Hematopoietic multipotent progenitor cell (in vitro differentiated cells): ENCODE data around the gene BPHL. TPM values are rescaled to one million over a fixed set of nuclear protein-coding genes. Genes with fewer than 3 reads are reported as not detected.
"Not testable (repeated sequence)": the region's sequence is repeated elsewhere in the genome, so short reads cannot be mapped to it uniquely, and the experiment has no call there.

Source experiments
- DNase-seq, 3 donors: peaks; one replicate each; pipeline ENCODE4 v3.0.0-alpha.2; 2011 to 2015; ENCODE audit warnings: low read depth in 2 of 3, low spot score in 2 of 3
- total RNA-seq: library from RNA; depleted of rRNA; stranded (reverse); fragments of >200 nt; gene quantifications from one replicate; pipeline ENCODE4 v1.2.3, GENCODE V29; 2012

Gene BPHL
- total RNA-seq: 10.5 TPM

- DNase-seq: peak; percentile 95 to 99 (median 95)
Measured at GRCh38 chr6:3118353-3119039, at the start of gene BPHL. Gene BPHL, plus strand, starts transcription at chr6:3118711. Its CDS starts 30 bp downstream, at chr6:3118741.

DNA sequence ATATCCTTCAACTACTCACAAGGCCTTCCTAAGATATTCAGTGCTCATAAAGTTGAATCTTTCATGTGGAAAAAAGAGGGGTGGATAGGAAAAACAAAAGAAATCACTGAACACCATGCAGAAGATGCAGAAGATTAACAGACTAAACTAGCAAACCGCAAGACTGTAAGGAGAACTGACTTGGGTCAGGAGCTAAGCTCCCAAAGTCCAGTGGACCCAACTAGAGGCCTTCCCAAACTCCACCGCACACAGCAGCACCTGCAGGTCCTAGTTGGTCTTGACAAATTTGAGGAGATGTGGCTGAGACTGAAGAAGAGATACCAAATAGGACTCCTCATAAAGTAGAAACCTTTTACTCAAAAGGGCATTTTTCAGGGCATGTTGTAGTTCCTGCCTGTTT is 46.9 kb upstream of the BPHL start:
- no peak for DNase-seq

- no peak for DNase-seq
Measured at GRCh38 chr6:3072798-3073197, 45.7 kb upstream of the BPHL start.

DNA sequence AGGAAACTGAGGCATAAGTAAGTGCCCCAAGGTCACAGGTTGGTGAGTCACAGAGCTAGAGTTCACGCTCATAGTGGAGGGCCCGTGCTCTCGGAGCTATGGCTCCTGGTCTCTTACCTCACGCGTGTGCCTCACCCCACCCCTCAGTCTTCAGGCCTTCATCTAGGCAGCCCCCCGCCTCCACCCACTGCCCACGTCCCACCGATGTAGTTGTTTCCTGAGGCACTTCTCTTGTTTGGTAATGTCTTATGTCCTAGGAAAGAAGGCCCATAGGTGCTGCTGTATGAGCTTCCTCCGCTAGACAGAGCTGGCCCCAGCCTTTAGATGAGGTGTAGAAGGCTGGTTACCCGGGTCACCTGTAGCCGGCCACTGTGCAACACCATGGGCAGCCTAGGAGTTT is 45.1 kb upstream of the BPHL start:
- DNase-seq: no peak

- DNase-seq: no peak
Measured at GRCh38 chr6:3075772-3076113, 42.8 kb upstream of the BPHL start.

DNA sequence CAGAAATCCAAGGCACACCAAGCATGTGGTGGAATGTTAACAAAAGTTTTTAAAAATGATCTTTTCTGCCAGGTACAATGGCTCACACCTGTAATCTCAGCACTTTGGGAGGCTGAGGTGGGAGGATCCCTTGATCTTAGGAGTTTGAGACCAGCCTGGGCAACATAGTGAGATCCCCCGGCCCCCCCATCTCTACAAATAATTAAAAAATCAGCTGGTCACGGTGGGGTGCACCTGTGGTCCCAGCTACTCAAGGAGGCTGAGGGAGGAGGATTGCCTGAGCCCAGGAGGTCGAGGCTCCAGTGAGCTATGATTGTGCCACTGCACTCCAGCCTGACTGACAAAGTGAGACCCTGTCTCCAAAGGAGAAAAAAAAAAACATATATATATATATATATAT is 42.2 kb upstream of the BPHL start:
- no peak for DNase-seq

DNA sequence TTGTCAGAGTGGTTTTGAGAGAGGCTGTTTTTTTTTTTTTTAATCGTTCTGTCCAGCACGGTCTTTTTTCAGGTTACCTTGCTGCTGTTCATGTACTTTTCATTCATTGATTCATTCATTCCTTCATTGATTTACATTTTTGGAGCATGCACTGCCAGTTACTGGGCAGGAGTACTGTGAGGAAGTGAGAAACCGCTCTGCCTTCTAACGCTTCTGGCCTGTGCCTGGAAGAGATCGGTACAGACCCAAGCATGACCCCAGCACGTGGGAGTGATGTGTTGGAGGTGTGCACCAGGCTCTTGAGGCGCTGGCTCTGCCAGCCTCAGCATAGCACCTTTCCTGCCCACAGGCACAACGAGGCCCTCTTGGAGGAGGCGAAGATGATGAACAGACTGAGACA is 41.1 kb upstream of the BPHL start:
- no peak for DNase-seq

GRCh38 chr6:3078952-3079351 is 39.6 kb upstream of the BPHL start:
- not testable (repeated sequence) for DNase-seq

- DNase-seq: no peak
Measured at GRCh38 chr6:3079682-3080081, 38.8 kb upstream of the BPHL start.

DNA sequence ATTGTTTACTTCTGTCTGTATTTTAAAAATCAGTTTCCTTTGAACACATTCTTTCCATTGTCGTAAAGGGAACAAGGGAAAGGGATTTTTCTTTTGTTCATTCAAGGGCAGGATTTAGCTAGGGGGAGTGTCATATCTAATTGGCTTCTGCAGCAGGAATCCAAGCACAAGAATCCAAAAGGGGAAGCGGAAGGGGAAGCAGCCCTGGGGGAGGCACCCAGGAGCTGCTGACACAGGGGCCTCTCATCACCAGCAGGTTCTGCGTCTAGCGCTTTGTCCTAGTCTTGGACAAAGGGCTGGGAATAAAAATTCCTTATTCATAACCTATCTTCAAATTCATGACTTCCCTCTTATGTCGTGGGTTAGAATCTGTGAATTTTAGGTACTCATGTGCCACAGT is 36.6 kb upstream of the BPHL start:
- no peak for DNase-seq

DNA sequence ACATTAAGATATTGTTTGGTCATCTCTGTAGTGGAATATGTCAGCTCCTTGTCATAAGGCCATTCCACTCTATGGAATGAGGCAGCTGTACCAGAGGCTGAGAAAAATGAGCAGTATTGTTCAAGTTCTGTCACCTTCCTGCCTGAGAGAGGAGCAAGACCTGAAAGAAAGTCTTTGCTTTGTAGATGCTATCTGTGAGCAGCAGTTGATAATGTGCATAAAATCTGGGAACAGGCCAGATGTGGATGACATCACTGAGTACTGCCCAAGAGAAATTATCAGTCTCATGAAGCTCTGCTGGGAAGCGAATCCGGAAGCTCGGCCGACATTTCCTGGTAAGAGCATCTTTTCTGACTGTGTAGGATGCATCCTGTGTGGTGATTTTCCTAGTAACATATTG is 33.4 kb upstream of the BPHL start:
- DNase-seq: no peak

- DNase-seq: no peak
Measured at GRCh38 chr6:3086282-3086946, 32.1 kb upstream of the BPHL start.

DNA sequence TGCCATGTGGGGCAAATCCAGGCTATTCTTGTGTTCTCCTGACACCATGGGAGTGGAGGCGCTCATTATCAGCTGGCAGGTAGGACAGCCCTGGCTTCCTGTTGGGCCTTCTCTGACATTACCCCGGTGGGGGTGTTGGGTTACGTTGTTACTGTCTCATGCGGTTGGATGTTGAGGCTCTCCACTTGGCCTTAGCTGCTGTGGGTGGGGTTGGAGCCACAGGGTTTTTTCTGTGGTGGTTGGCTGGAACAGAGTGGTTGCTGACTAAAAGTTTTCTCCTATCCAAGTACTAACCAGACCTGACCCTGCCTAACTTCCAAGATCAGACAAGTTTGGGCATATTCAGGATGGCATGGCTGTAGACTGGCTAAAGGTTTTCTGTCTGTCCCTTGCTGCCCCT is 30.1 kb upstream of the BPHL start:
- no peak for DNase-seq

DNA sequence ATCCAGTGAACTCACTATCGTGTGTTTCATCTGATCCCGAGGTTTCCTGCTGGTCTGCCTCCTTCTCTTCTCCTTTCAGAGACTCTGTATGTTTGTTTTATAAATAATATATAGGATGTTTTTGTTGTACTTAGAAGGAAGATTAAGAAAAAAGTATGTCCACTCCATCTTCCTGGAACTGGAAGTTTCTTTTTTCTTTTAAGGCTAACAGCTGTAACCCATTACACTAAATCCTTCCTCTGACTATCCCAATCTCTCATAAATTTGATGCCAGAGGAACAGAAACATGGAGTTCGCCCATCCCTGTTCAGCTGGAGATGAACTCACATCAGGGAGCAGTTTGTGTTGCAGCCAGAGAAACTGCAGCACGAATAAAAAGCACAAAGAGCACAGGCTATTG is 29.5 kb upstream of the BPHL start:
- DNase-seq: no peak

- DNase-seq: no peak
Measured at GRCh38 chr6:3090013-3090412, 28.5 kb upstream of the BPHL start.

GRCh38 chr6:3094815-3095214 is 23.7 kb upstream of the BPHL start:
- no peak for DNase-seq

DNA sequence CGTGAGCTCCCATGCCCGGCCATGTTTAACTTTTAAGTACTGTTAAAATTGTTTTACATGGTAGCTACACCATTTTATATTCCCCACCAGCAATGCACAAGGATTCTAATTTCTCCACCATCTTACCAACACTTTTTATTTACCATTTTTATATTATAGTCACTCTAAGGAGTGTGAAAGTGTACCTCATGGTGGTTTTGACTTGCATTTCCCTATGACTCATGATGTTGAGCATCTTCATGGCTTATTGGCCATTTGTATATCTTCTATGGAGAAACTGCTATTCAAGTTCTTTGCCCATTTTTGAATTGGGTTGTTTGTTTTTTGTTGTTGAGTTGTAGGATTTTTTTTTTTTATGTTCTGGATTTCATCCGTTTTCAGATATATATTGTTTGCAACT is 15.6 kb upstream of the BPHL start:
- DNase-seq: no peak

DNA sequence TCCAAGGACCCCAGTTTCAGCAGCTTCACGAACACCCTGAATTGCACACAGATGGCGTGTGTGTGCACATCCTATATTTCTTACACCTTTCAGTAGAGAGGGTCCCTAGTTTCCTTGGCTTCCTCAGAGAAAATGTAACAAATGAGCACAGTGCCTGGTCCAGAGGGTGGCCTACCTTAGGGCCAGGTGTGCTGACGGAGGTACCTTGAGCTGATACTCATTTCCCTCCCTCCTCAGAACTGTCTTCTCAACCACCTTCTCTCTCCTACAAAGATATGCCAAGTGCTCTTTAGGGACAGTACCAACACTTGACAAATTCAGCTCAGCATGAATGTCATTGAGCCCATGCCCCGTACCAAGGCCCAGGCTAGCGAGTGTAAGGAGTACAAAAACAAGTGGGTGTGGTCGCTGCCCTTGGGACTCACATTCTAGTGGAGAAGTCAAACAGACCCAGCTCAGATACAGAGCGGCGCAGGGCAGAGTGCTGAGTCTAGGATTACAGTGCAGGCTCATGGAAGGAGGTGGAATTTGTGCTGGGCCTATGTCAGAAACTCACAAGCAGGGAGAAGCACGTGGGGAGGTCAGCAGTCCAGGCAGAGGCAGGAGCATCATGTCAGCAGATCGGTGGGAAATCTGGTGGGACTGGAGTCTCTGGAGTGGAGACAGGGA is 9.6 kb upstream of the BPHL start:
- no peak for DNase-seq

DNA sequence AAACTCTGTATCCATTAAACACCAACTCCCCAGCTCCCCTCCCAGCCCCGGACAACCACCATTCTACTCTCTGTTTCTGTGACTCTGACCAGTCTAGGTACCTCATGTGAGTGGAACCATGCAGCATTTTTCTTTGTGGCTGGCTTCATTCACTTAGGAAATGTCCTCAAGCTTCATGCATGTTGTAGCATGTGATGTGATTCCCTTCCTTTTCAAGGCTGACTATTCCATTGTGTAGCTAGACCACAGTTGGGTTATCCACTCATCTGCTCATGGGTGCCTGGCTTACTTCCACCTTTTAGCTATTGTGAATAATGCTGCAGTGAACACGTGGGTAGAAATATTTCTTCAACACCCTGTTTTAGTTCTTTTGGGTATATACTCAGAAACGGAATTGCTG is 8.8 kb upstream of the BPHL start:
- no peak for DNase-seq

- DNase-seq: no peak
Measured at GRCh38 chr6:3114377-3114776, 4.1 kb upstream of the BPHL start.

- no peak for DNase-seq
Measured at GRCh38 chr6:3117912-3118352, 579 bp upstream of the BPHL start.

GRCh38 chr6:3119040-3119723 is 671 bp downstream of the BPHL start:
- DNase-seq: no peak
